ENCODE data around the gene PPFIA3.

DNA sequence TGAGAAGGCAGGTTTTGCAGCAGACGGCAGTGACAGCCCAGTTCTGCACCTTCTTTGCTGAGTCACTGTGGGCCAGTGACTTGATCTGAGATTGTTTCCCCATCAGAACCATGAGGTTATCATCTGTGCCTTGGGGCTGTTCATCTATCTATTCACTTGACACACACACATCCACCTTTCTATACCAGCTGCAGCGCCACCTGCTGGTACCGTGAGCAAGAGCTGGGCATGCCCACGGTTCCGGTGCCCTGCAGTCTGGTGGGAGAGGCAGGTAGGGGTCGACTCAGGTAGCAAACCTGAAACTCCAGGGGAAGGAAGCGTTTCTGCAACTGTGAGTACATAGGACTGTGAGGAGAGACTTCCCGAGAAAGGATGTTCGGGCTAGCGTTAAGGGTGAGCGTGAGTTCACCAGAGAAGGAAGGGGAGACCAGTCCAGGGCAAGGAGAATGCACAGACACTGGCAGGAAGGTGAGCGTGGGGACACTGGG, 12.7 kb upstream of the PPFIA3 start:
- TF ChIP-seq, protein P1, sequence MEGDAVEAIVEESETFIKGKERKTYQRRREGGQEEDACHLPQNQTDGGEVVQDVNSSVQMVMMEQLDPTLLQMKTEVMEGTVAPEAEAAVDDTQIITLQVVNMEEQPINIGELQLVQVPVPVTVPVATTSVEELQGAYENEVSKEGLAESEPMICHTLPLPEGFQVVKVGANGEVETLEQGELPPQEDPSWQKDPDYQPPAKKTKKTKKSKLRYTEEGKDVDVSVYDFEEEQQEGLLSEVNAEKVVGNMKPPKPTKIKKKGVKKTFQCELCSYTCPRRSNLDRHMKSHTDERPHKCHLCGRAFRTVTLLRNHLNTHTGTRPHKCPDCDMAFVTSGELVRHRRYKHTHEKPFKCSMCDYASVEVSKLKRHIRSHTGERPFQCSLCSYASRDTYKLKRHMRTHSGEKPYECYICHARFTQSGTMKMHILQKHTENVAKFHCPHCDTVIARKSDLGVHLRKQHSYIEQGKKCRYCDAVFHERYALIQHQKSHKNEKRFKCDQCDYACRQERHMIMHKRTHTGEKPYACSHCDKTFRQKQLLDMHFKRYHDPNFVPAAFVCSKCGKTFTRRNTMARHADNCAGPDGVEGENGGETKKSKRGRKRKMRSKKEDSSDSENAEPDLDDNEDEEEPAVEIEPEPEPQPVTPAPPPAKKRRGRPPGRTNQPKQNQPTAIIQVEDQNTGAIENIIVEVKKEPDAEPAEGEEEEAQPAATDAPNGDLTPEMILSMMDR (conservative IDR thresholded peaks at IDR 0.05; ENCODE audit: low read depth, low read length): peak; percentile 96
- TF ChIP-seq EZH2 (IDR thresholded peaks at IDR 0.05; ENCODE audit: borderline replicate concordance, low read depth, low read length, poor library complexity, severe bottlenecking): no peak
